ENCODE data around the gene XXYLT1.

The XXYLT1 gene

GRCh38 chr3:195182470-195182795, 88.5 kb downstream of the XXYLT1 start:
- no peak for DNase-seq

GRCh38 chr3:195181741-195182469, 89.1 kb downstream of the XXYLT1 start:
- DNase-seq: no peak

GRCh38 chr3:195181113-195181498, 89.9 kb downstream of the XXYLT1 start:
- DNase-seq: no peak

GRCh38 chr3:195180490-195181112, 90.4 kb downstream of the XXYLT1 start:
- DNase-seq: no peak

DNA sequence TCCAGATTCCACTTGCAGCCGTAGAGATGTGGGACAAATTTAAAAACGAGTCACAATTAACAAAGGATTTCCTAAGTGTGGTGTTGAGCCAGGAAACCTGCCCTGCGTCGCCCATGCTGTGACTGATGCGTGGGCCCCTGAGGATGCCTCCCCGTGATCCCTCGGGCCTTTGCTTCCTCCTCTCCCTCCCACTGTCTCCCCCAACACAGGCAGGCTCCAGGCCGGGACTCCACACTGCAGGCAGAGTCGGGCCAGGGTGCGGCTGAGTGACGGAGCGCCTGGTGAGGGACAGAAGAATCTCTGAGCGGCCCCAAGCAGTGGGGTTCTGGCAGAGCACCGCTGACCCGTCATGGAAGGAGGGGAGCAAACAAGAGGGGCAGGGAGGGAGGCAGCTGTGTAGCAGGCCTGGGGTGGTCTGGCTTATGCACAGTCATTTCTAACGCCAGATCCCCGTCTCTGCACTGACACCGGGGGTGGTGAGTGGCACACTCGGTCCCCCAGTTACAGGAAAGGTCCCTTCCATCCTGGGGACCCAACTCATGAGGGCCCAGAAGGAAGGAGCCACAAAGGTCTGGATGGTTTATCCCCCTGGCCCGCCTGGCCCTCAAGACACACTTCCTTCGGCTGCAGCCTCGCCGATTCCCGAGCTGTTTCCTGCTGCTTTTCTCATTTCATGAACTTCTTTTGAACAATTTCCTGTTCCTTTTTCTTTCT, 91.0 kb downstream of the XXYLT1 start:
- DNase-seq: no peak

DNA sequence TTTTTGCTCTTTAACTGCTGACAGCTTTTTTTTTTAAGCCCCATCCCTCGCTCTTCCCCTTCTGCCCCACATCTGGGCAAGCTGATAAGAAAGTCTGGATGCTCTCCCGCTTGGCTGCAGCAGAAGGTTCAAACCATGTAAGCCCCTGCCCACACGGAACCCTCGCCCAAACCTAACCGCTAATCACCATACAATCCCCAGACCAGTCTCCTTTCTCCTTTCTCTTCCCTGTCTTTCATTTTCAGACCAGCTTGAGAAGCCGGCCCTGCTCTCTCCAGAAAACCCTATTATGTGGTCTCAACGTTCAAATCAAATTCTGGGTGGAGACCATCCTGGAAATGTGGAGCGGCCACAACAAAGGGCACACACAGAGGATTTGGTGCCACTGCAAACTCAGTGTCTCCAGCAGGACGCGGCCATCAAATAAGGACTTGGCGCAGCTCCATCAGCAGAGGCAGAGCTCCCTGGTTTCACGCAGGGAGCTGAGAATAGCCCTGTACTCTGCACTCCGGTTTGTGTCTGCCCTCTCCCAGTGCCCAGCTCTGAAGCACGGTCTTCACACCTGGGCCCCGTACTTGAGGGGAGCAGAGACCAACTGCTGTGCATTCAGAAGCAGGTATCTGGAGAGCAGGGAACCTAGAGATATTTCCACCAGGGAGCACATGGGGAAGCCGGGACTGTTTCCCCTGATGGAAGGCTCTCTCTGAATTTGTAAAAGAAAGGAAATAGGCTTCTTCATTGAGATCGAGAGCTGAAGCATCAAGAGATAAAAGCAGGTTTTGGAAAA, 92.6 kb downstream of the XXYLT1 start:
- no peak for DNase-seq

- no peak for DNase-seq
These were observed 93.4 kb downstream of the XXYLT1 start for GRCh38 chr3:195177422-195178123.

DNA sequence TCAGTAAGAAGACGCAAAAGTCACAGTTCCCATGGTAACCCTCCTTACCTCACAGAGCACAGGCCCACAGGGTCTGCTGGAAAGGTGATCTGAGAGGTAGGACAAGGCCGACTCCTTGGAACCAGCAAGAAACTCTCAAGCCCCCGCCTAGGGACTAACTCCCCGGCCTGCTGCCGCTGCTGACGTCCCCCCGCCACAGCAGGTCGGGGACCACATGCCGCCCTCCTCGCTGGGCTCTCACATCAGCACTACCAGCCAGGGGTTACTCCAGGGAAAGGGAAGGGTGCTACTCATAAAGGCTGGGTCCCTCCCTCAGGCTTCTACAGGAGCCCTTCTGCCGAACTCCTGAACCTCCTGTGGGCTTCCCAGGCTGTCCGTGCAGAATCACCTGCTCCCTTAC, 94.2 kb downstream of the XXYLT1 start:
- no peak for DNase-seq

GRCh38 chr3:195175476-195176337, 95.3 kb downstream of the XXYLT1 start:
- DNase-seq: no peak

GRCh38 chr3:195175076-195175475, 95.9 kb downstream of the XXYLT1 start:
- DNase-seq: no peak

DNA sequence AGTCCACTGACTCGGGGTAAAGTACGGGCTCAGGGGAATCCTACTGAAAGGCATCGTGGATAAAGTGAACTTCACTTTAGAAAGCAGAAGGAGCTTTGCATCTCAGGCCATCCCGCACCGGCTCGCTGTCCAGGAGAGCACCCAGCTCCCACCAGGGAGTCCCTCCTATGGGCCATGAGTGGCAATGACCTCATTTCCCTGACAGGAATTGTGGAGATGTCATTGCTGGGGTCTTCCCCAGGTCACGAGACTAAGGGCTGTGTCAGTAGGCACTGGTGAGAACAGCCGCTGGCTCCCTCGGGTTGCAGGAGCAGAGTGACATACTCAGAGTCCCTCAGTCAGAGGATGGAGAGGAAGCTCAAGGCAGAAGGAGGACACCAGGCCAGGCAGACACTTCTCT, 97.3 kb downstream of the XXYLT1 start:
- DNase-seq: no peak

DNA sequence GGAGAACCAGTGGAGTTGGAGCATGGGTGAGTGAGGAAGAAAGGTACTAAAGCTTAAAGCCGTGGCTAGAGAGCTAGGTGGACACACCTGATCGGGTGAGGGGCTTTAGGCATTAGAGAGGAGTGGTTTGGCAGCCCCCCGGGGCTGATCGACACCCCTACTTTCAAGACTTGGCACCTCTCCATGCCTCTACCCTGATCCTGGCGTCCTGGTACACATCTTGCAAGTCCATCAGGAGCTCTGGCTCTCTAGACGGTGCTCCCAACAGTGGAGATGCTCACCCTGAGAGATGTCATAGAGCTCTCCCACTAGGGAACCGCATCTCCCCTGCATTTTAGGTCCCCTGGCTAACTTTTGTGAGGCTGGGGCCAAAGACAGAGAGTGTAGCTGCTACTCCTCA, 98.1 kb downstream of the XXYLT1 start:
- no peak for DNase-seq

DNA sequence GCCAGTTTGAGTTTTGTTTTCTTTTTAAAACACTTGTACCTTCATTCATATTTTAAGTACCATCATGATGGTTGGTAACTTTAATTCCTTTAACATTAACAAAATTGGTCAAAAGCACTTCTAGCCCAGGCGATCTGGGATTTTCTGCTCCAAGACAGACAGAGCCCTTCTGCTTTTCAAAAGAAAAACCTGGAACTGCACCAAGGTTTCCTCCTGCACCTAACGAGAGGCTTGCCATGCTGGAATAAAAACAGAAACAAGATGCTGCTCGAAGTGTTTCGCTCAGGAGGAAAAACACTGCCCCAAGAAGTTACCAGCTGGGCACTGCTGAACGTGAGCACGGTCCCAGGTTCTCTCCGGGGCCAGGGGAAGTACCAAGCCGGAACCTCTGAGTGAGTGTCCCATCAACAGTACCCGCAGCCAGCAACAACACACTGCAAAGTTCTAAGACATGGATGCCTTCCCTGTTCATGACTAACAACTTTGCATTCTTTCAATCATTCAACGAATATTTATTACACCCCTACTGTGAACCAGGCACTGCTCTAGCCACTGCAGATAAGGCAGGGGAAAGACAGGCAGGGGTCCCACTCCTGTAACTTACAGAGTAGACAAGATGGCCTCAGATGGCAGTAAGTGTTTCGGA, 98.8 kb downstream of the XXYLT1 start:
- no peak for DNase-seq

DNA sequence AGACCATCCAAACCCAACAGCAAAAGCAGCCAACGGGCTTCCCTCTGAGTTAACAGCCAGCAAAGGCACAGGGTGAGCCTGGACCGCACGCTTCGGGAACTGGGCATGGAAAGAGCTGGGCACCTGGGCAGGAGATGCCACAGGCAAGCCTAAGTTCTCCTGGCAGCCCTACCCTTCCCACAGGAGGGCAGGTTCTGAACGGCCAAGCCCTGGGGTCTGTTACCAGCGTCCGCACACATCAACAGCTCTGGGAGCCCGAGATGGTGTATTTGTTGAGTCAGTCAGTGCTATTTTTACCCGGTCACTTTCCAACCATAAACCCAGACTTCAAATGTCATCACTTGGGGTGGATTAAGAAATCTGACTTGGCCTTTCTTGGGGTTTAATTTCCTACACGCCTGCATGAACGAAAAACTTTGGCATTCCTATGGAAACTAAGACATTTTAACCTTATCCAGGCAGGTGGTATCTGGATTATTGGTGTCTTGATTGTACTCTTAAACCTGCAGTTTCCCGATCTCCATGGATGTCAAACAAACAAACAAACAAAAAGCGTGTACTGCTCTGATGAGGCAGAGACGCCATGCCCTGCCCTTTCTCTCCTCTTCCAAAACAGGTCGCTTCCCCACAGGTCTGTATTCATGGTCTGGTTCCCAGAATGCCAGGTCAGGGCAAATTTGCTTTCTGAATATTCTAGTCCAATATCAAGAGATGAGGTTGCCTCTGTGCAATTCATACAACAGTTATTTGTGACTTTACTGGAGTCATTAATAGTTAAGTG, 99.7 kb downstream of the XXYLT1 start:
- DNase-seq: no peak

DNA sequence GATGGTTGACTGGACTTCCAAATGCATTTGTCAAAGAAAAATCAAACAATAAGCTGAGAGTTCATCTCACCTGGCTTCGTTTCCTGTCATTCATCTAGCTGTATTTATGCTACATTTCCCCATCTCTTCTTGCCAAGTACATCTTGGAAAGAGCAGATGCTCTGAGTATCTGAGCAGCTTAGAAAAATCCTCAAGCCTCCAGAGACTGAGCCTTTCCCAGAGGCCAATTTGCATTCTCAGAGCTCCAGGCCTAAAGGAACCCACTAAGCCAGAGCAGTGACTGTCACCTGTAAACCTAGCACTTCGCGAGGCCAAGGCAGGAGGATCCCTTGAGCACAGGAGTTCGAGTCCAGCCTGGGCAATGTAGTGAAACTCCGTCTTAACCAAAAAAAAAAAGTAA, 100.5 kb downstream of the XXYLT1 start:
- no peak for DNase-seq

DNA sequence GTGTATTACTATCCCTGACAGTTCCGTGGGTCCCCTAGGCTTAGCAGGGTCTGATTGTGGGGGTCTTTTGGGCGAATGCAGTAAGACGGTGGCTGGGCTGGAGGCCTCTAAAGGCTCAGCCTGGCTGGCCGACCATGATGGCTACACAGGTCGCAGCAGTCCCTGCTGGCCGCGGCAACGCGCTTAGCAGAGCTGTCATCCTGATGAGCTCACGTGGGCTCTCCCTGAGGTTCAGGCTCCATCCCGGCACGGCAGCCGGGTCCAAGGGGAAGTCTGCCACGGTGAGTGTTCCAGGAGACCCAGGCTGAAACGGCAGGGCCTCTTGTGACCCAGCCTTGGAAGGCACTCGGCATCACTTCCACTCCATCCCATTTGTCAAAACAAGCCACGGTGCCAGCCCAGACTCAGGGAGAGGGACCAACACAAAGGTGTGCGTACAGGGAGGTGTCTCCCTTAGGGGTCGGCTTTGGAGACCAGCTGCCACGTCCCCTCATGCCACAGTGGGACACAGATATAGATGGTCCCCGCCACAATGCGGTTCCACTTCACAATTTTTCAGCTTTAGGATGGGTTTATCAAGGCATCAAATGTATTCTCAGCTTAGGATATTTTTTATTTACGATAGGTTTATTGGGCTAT, 101.8 kb downstream of the XXYLT1 start:
- DNase-seq: no peak

DNA sequence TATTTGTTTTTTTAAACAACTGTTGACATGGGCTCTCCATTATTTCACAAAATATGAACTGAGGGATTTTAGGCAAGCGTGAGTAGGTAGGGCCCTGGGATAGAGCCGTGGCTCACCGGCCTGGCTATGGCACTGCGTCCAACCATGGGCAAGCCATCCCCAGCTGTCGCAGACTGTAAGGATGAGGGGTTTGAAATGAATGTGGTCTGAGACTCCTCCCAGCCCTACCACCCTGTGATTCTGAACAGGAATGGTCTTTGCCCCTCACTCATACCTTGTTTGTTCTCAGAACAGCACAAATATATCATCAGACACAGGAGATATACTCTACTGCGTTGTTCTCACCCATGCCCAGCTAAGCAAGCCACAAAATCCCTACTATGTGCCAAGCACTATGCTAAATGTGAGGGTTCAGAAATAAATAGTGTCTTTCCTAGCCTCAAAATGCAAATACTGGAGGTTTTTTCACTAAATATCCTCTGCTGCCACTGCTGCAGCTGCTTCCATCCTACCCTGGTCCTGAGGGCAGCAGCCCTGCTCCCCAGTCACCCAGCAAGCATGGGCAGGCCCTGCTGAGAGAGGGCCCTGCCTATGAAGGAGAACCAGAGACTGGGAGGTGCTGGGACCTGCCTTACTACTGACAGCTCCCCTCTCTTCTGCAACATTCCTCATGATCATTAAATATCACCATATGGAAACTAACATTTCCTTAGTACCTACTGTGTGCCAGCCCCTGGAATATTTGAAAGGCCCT, 102.8 kb downstream of the XXYLT1 start:
- no peak for DNase-seq

DNA sequence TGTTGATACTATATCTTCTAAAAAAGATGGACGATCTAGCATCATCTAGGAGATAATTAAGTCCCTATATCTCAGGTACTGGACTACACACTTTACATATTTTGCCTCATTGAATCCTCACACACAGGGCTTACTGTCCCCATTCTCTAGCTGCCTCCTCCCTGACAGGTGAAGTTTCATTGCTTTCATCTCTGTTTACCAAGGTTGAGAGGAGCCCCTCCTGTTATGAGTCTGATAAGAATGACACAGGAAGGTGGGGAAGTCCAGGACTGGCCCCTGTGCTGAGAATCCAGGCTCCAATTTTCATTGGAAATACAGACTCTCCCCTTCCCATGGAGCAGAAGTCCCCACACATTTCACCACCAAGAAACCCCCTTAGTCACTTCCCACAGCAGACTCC, 105.2 kb downstream of the XXYLT1 start:
- DNase-seq: no peak

GRCh38 chr3:195165265-195165609, 105.7 kb downstream of the XXYLT1 start:
- DNase-seq: no peak
